CD4-positive, CD25-positive, alpha-beta regulatory T cell (primary cell): Measurements from ENCODE around the gene RNF220. TPM values are rescaled to one million over a fixed set of nuclear protein-coding genes. Genes with fewer than 3 reads are reported as not detected.
A peak's percentile ranks its signal among the peaks of the same experiment; 100 is the strongest.

Experiments
- ATAC-seq, 2 donors: fragments of 150-1000 bp; cut with Tn5 transposase; one replicate each; pipeline ENCODE4 v1.10.0; 2021; ENCODE audit warnings: low read depth in 2 of 2, moderate number of reproducible peaks in 2 of 2, moderate library complexity in 1 of 2
- DNase-seq, 3 donors: peaks; one replicate each; pipeline versions ENCODE4 v3.0.0 to v3.0.0-alpha.2; 2012 to 2022; ENCODE audit warnings: mixed read lengths in 1 of 3
- H3K27ac ChIP-seq: one replicate; pipeline ENCODE4 v1.7.0; 2013; ENCODE audit warnings: mild to moderate bottlenecking, low read length; ENCODE audit not compliant: insufficient read depth, poor library complexity, severe bottlenecking
- H3K27me3 ChIP-seq: one replicate; pipeline ENCODE4 v1.7.0; 2013; ENCODE audit warnings: low read length; ENCODE audit not compliant: control insufficient read depth, insufficient read depth
- H3K36me3 ChIP-seq: one replicate; pipeline ENCODE4 v1.7.0; 2013; ENCODE audit warnings: mild to moderate bottlenecking, low read length, moderate library complexity; ENCODE audit not compliant: control insufficient read depth, insufficient read depth
- H3K4me1 ChIP-seq: 2 replicates; pipeline ENCODE4 v1.7.0; 2013; ENCODE audit warnings: mild to moderate bottlenecking, low read length; ENCODE audit not compliant: insufficient read depth, control insufficient read depth, poor library complexity, severe bottlenecking
- H3K4me3 ChIP-seq: one replicate; pipeline ENCODE4 v1.7.0; 2013; ENCODE audit warnings: low read depth, mild to moderate bottlenecking, low read length, moderate library complexity
- H3K9me3 ChIP-seq, 2 experiments: 1 replicate in 1 of 2; 2 replicates in 1 of 2; pipeline ENCODE4 v1.7.0; 2013; ENCODE audit warnings: low read length in 2 of 2, mild to moderate bottlenecking in 1 of 2, moderate library complexity in 1 of 2; ENCODE audit not compliant: control insufficient read depth in 2 of 2
- H3K27ac Mint-ChIP-seq, 3 donors: one replicate each; pipeline ENCODE4 v1.8.0; 2020 to 2022; ENCODE audit warnings: mild to moderate bottlenecking in 3 of 3, mixed read lengths in 3 of 3, moderate library complexity in 2 of 3
- H3K27me3 Mint-ChIP-seq: one replicate; pipeline ENCODE4 v1.8.0; 2022; ENCODE audit warnings: mild to moderate bottlenecking, mixed read lengths
- H3K36me3 Mint-ChIP-seq: one replicate; pipeline ENCODE4 v1.8.0; 2020; ENCODE audit warnings: mixed read lengths
- H3K4me1 Mint-ChIP-seq, 4 donors: one replicate each; pipeline ENCODE4 v1.8.0; 2020 to 2022; ENCODE audit warnings: mixed read lengths in 4 of 4, mild to moderate bottlenecking in 1 of 4
- H3K4me3 Mint-ChIP-seq, 4 donors: one replicate each; pipeline ENCODE4 v1.8.0; 2020 to 2022; ENCODE audit warnings: mild to moderate bottlenecking in 4 of 4, mixed read lengths in 4 of 4, moderate library complexity in 3 of 4
- H3K9me3 Mint-ChIP-seq, 7 donors: one replicate each; pipeline ENCODE4 v1.8.0; 2020 to 2022; ENCODE audit warnings: mixed read lengths in 7 of 7, mild to moderate bottlenecking in 3 of 7, moderate library complexity in 2 of 7
- polyA plus RNA-seq, 4 donors: library from polyadenylated mRNA; unstranded; fragments of 300-500 nt; fragmentation: Illumina TruSeq; gene quantifications; one replicate each; pipeline ENCODE4 v1.2.3, GENCODE V29; 2021
- total RNA-seq: library from RNA; stranded (reverse); gene quantifications from one replicate; pipeline ENCODE4 v1.2.3, GENCODE V29; 2022

The RNF220 gene
- total and polyA plus RNA-seq, 5 donors from 2014 or later, result 73.2 to 94.8 (median 83.1) TPM

DNA sequence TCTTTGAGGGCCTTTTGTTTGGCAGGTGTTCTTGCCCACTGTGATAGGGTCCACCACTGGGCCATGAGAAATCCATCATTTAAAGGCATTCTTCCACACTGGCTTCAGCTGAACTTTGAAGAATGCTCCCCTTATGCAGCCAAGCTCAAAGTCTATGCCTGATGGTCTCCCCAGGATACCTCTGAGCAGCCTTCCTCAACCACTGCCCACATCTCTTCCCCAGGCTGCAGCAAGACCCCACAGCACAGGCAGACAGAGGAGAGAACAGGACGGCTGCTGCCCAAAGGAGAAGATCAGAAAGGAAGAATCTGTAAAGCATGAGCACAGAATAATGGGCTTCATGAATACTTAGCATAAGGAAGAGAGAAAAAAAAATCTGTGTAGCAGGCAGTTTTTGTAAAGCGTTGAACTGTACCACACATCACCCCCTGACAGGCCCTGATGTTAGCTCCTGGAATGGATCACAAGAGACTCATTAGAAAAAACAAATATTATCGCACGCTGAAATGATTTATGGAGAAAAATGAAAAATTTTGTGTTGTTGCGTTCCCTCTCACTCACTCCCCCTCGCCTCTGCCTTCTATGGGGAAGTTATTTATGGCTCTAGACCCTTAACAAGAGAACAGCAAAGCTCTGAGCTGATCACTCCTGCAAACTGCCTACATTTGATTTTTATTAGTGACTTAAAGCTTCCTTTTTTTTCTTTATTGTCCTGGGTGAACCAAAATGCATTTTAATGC lies 135.1 kb downstream of the RNF220 start:
- H3K4me3 Mint-ChIP-seq, result no peak overlapping the region
- Histone ChIP-seq H3K9me3 (no peaks in the 10 kb centered on the region), H3K27ac (no peak overlapping the region), H3K4me1 (no peaks in the 10 kb centered on the region), H3K36me3 (no peaks in the 10 kb centered on the region), H3K4me3 (no peak overlapping the region), H3K27me3 (peaks cover 7% of the 10 kb centered on the region)
- ATAC-seq, result no peak
- H3K9me3 Mint-ChIP-seq, result peaks cover 0 to 2% (median 0%) of the 10 kb centered on the region in 7 donors
- H3K36me3 Mint-ChIP-seq, result no peaks in the 10 kb centered on the region
- H3K27me3 Mint-ChIP-seq, result peaks cover 17% of the 10 kb centered on the region
- no peak for DNase-seq
- H3K27ac Mint-ChIP-seq, result no peak overlapping the region
- no peaks in the 10 kb centered on the region for H3K4me1 Mint-ChIP-seq

GRCh38 chr1:44542420-44543063 lies 137.5 kb downstream of the RNF220 start:
- no peak overlapping the region for H3K27ac ChIP-seq
- no peak overlapping the region for H3K27ac Mint-ChIP-seq

DNA sequence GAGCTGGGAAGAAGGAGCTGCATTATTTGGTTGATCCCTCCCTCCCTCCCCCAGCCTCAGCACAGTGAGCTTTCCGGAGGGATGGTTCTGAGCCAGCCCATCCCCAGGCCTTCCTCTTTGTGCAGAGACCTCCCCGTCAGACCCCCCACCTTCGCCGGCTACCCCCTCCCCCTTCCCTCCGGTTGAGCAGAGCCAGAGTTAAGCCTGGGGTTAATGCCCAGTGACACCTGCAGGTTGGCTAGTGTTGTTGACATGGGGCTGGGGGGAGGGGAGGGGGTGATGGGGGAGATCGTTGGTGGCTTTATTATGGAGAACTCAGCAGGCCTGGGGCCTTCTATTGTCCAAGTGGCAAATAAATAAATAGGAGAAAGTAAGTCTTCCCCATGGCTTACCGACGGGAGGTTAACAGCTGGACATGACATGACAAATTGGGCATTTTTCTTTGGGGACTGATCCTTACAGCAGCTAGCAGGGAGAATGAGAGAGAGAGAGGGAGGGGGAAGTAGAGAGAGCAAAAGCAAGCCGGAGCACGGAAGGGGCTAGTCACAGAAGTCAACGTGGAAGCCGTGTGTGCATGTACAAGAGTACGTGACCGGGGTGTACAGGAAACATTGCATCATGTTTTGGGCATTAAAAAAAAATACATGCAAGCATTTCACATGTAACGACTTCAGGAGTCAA lies 138.1 kb downstream of the RNF220 start:
- Mint-ChIP-seq H3K27ac (no peak overlapping the region), H3K9me3 (peaks cover 0 to 2% (median 0%) of the 10 kb centered on the region in 7 donors), H3K27me3 (peaks cover 13% of the 10 kb centered on the region), H3K36me3 (no peaks in the 10 kb centered on the region), H3K4me1 (no peaks in the 10 kb centered on the region), H3K4me3 (no peak overlapping the region)
- no peak overlapping the region for H3K27ac ChIP-seq
- peaks cover 9% of the 10 kb centered on the region for H3K27me3 ChIP-seq
- no peak overlapping the region for H3K4me3 ChIP-seq
- DNase-seq (no peak), ATAC-seq (no peak)
- no peaks in the 10 kb centered on the region for H3K36me3 ChIP-seq
- no peaks in the 10 kb centered on the region for H3K9me3 ChIP-seq
- no peaks in the 10 kb centered on the region for H3K4me1 ChIP-seq

More at GRCh38 chr1:44542420-44543063, 137.5 kb downstream of the RNF220 start:
- Histone ChIP-seq H3K9me3 (no peaks in the 10 kb centered on the region), H3K36me3 (no peaks in the 10 kb centered on the region), H3K4me1 (no peaks in the 10 kb centered on the region), H3K27me3 (peaks cover 9% of the 10 kb centered on the region), H3K4me3 (no peak overlapping the region)
- Mint-ChIP-seq H3K36me3 (no peaks in the 10 kb centered on the region), H3K27me3 (peaks cover 17% of the 10 kb centered on the region), H3K9me3 (peaks cover 0 to 2% (median 0%) of the 10 kb centered on the region in 7 donors), H3K4me1 (no peaks in the 10 kb centered on the region), H3K4me3 (no peak overlapping the region)
- DNase-seq, result no peak
- no peak for ATAC-seq

GRCh38 chr1:44543786-44544185 lies 138.7 kb downstream of the RNF220 start:
- H3K36me3 ChIP-seq, result no peaks in the 10 kb centered on the region
- Mint-ChIP-seq H3K36me3 (no peaks in the 10 kb centered on the region), H3K4me3 (no peak overlapping the region), H3K4me1 (no peaks in the 10 kb centered on the region), H3K9me3 (peaks cover 0 to 2% (median 0%) of the 10 kb centered on the region in 7 donors), H3K27me3 (peaks cover 12% of the 10 kb centered on the region), H3K27ac (no peak overlapping the region)
- H3K4me1 ChIP-seq, result no peaks in the 10 kb centered on the region
- ATAC-seq (no peak), DNase-seq (no peak)
- no peak overlapping the region for H3K27ac ChIP-seq
- H3K4me3 ChIP-seq, result no peak overlapping the region
- peaks cover 9% of the 10 kb centered on the region for H3K27me3 ChIP-seq
- no peaks in the 10 kb centered on the region for H3K9me3 ChIP-seq

- no peak for ATAC-seq
- Histone ChIP-seq H3K4me1 (no peaks in the 10 kb centered on the region), H3K9me3 (no peaks in the 10 kb centered on the region), H3K27me3 (peaks cover 9% of the 10 kb centered on the region), H3K4me3 (no peak overlapping the region), H3K27ac (no peak overlapping the region), H3K36me3 (no peaks in the 10 kb centered on the region)
- Mint-ChIP-seq H3K27me3 (peaks cover 12% of the 10 kb centered on the region), H3K4me3 (no peak overlapping the region), H3K27ac (no peak overlapping the region), H3K9me3 (peaks cover 0 to 2% (median 0%) of the 10 kb centered on the region in 7 donors), H3K36me3 (no peaks in the 10 kb centered on the region), H3K4me1 (no peaks in the 10 kb centered on the region)
- no peak for DNase-seq
Measured at GRCh38 chr1:44544960-44545359, 139.9 kb downstream of the RNF220 start.

- H3K36me3 Mint-ChIP-seq, result no peaks in the 10 kb centered on the region
- no peaks in the 10 kb centered on the region for H3K4me1 Mint-ChIP-seq
- H3K4me3 Mint-ChIP-seq, result no peak overlapping the region
- Histone ChIP-seq H3K36me3 (no peaks in the 10 kb centered on the region), H3K4me1 (no peaks in the 10 kb centered on the region), H3K9me3 (no peaks in the 10 kb centered on the region), H3K27ac (no peak overlapping the region), H3K27me3 (peaks cover 5% of the 10 kb centered on the region), H3K4me3 (no peak overlapping the region)
- peaks cover 6% of the 10 kb centered on the region for H3K27me3 Mint-ChIP-seq
- ATAC-seq (no peak), DNase-seq (no peak)
- peaks cover 0 to 2% (median 0%) of the 10 kb centered on the region in 7 donors for H3K9me3 Mint-ChIP-seq
- H3K27ac Mint-ChIP-seq, result no peak overlapping the region
Measured at GRCh38 chr1:44545961-44546360, 140.9 kb downstream of the RNF220 start.

GRCh38 chr1:44546403-44547053 lies 141.5 kb downstream of the RNF220 start:
- peak overlapping the region in 1 of 3 donors; percentile 48 for H3K27ac Mint-ChIP-seq
- Histone ChIP-seq H3K36me3 (no peaks in the 10 kb centered on the region), H3K9me3 (no peaks in the 10 kb centered on the region), H3K27ac (no peak overlapping the region), H3K4me1 (no peaks in the 10 kb centered on the region), H3K27me3 (peaks cover 4% of the 10 kb centered on the region), H3K4me3 (no peak overlapping the region)
- ATAC-seq (no peak), DNase-seq (no peak)
- H3K4me1 Mint-ChIP-seq, result no peaks in the 10 kb centered on the region
- peaks cover 6% of the 10 kb centered on the region for H3K27me3 Mint-ChIP-seq
- H3K9me3 Mint-ChIP-seq, result peaks cover 0 to 2% (median 0%) of the 10 kb centered on the region in 7 donors
- no peaks in the 10 kb centered on the region for H3K36me3 Mint-ChIP-seq
- no peak overlapping the region for H3K4me3 Mint-ChIP-seq
